Activated T-cell treated with anti-CD3 and anti-CD28 coated beads, Interleukin-2, amount 50 U/mL, for 72 hours (primary cell): ENCODE measurements around the gene SEC23IP. TPM values are rescaled to one million over a fixed set of nuclear protein-coding genes. Genes with fewer than 3 reads are reported as not detected.

Source experiments
- ATAC-seq, 2 donors: fragments of 150-1000 bp; cut with Tn5 transposase; replicated peaks in 1 of 2; 2 replicates each; pipeline ENCODE4 v1.10.0; 2021; ENCODE audit warnings: moderate library complexity in 2 of 2, mild to moderate bottlenecking in 1 of 2
- DNase-seq, 2 donors: peaks; one replicate each; pipeline ENCODE4 v3.0.0; 2021 to 2022; ENCODE audit warnings: mixed read lengths in 1 of 2
- H3K27ac Mint-ChIP-seq: one replicate; pipeline ENCODE4 v1.8.0; 2022; ENCODE audit warnings: mild to moderate bottlenecking, moderate library complexity, mixed read lengths
- H3K27me3 Mint-ChIP-seq: one replicate; pipeline ENCODE4 v1.8.0; 2022; ENCODE audit warnings: low read depth, mixed read lengths
- H3K36me3 Mint-ChIP-seq, 2 donors: one replicate each; pipeline ENCODE4 v1.8.0; 2022; ENCODE audit warnings: mixed read lengths in 2 of 2, mild to moderate bottlenecking in 1 of 2; ENCODE audit not compliant: insufficient read depth in 2 of 2
- H3K4me1 Mint-ChIP-seq: one replicate; pipeline ENCODE4 v1.8.0; 2022; ENCODE audit warnings: low read depth, mixed read lengths
- H3K4me3 Mint-ChIP-seq, 2 donors: one replicate each; pipeline ENCODE4 v1.8.0; 2022; ENCODE audit warnings: mild to moderate bottlenecking in 2 of 2, mixed read lengths in 2 of 2, moderate library complexity in 2 of 2
- H3K9me3 Mint-ChIP-seq, 2 donors: one replicate each; pipeline ENCODE4 v1.8.0; 2022; ENCODE audit warnings: mixed read lengths in 2 of 2
- total RNA-seq, 2 donors: library from RNA; stranded (reverse); gene quantifications; one replicate each; pipeline ENCODE4 v1.2.3, GENCODE V29; 2022

SEC23IP gene
- 10 to 100 TPM; 47.8 to 57.9 TPM for total RNA-seq

- peaks cover 52% of the 10 kb centered on the region for H3K4me1 Mint-ChIP-seq
- no peaks in the 10 kb centered on the region for H3K27me3 Mint-ChIP-seq
Observed at GRCh38 chr10:119892188-119893065, at the start of gene SEC23IP. Gene SEC23IP, plus strand, starts transcription at chr10:119892730. Its CDS starts 53 bp downstream, at chr10:119892783.

GRCh38 chr10:119845656-119846055 lies 46.9 kb upstream of the SEC23IP start:
- no peaks in the 10 kb centered on the region for H3K9me3 Mint-ChIP-seq
- H3K27me3 Mint-ChIP-seq: no peaks in the 10 kb centered on the region
- peaks cover 7 to 42% of the 10 kb centered on the region in 2 donors for H3K36me3 Mint-ChIP-seq
- peaks cover 10% of the 10 kb centered on the region for H3K4me1 Mint-ChIP-seq
- H3K27ac Mint-ChIP-seq: peak overlapping the region; percentile 65
- ATAC-seq (no peak), DNase-seq (no peak)
- H3K4me3 Mint-ChIP-seq: no peak overlapping the region

More at GRCh38 chr10:119892188-119893065, at the start of gene SEC23IP:
- Mint-ChIP-seq H3K36me3 (peaks cover 2 to 10% of the 10 kb centered on the region in 2 donors), H3K4me3 (peak within 1 kb of the TSS; percentile 95 to 100), H3K9me3 (no peaks in the 10 kb centered on the region), H3K27ac (peak within 1 kb of the TSS; percentile 98)
- ATAC-seq (peak; percentile 99 to 100), DNase-seq (peak; percentile 95 to 96)

- no peak overlapping the region for H3K4me3 Mint-ChIP-seq
- ATAC-seq (no peak), DNase-seq (no peak)
- no peaks in the 10 kb centered on the region for H3K9me3 Mint-ChIP-seq
- H3K27ac Mint-ChIP-seq: peak overlapping the region; percentile 33
- H3K36me3 Mint-ChIP-seq: peaks cover 4 to 40% of the 10 kb centered on the region in 2 donors
- H3K27me3 Mint-ChIP-seq: no peaks in the 10 kb centered on the region
- no peaks in the 10 kb centered on the region for H3K4me1 Mint-ChIP-seq
Observed at GRCh38 chr10:119849031-119849789, 43.3 kb upstream of the SEC23IP start.

GRCh38 chr10:119849944-119850343 lies 42.6 kb upstream of the SEC23IP start:
- DNase-seq (no peak), ATAC-seq (no peak)
- Mint-ChIP-seq H3K4me1 (no peaks in the 10 kb centered on the region), H3K36me3 (peaks cover 4 to 36% of the 10 kb centered on the region in 2 donors), H3K27ac (no peak overlapping the region), H3K4me3 (no peak overlapping the region), H3K9me3 (no peaks in the 10 kb centered on the region), H3K27me3 (no peaks in the 10 kb centered on the region)

- Mint-ChIP-seq H3K27ac (no peak overlapping the region), H3K4me3 (no peak overlapping the region), H3K36me3 (peaks cover 2 to 30% of the 10 kb centered on the region in 2 donors), H3K4me1 (no peaks in the 10 kb centered on the region), H3K27me3 (no peaks in the 10 kb centered on the region), H3K9me3 (no peaks in the 10 kb centered on the region)
- DNase-seq (no peak), ATAC-seq (no peak)
Observed at GRCh38 chr10:119852277-119852676, 40.3 kb upstream of the SEC23IP start.

- no peak for ATAC-seq
- Mint-ChIP-seq H3K9me3 (no peaks in the 10 kb centered on the region), H3K4me3 (no peak overlapping the region), H3K36me3 (peaks cover 2 to 33% of the 10 kb centered on the region in 2 donors), H3K27ac (no peak overlapping the region), H3K4me1 (no peaks in the 10 kb centered on the region), H3K27me3 (no peaks in the 10 kb centered on the region)
- no peak for DNase-seq
Observed at GRCh38 chr10:119852822-119853221, 39.7 kb upstream of the SEC23IP start.

- Mint-ChIP-seq H3K27ac (no peak overlapping the region), H3K36me3 (peaks cover 2 to 32% of the 10 kb centered on the region in 2 donors), H3K27me3 (no peaks in the 10 kb centered on the region)
Observed at GRCh38 chr10:119853574-119853973, 39.0 kb upstream of the SEC23IP start.

GRCh38 chr10:119858063-119858462 lies 34.5 kb upstream of the SEC23IP start:
- ATAC-seq (no peak), DNase-seq (no peak)
- H3K27ac Mint-ChIP-seq: peak overlapping the region; percentile 42
- no peaks in the 10 kb centered on the region for H3K9me3 Mint-ChIP-seq
- H3K27me3 Mint-ChIP-seq: no peaks in the 10 kb centered on the region
- peaks cover 2 to 24% of the 10 kb centered on the region in 2 donors for H3K36me3 Mint-ChIP-seq
- no peak overlapping the region for H3K4me3 Mint-ChIP-seq
- H3K4me1 Mint-ChIP-seq: peaks cover 40% of the 10 kb centered on the region

More at GRCh38 chr10:119853574-119853973, 39.0 kb upstream of the SEC23IP start:
- ATAC-seq: no peak
- H3K9me3 Mint-ChIP-seq: no peaks in the 10 kb centered on the region
- H3K4me1 Mint-ChIP-seq: no peaks in the 10 kb centered on the region
- no peak overlapping the region for H3K4me3 Mint-ChIP-seq
- DNase-seq: no peak

GRCh38 chr10:119859420-119860258 lies 32.9 kb upstream of the SEC23IP start:
- ATAC-seq (no peak), DNase-seq (no peak)
- Mint-ChIP-seq H3K9me3 (peaks cover 3 to 6% of the 10 kb centered on the region in 2 donors), H3K27me3 (no peaks in the 10 kb centered on the region), H3K36me3 (peaks cover 7 to 31% of the 10 kb centered on the region in 2 donors), H3K27ac (peak overlapping the region; percentile 87), H3K4me3 (no peak overlapping the region), H3K4me1 (peaks cover 56% of the 10 kb centered on the region)

- peaks cover 11 to 32% of the 10 kb centered on the region in 2 donors for H3K36me3 Mint-ChIP-seq
- H3K27me3 Mint-ChIP-seq: no peaks in the 10 kb centered on the region
- ATAC-seq (peak in 1 of 2 donors; percentile 28), DNase-seq (no peak)
- H3K27ac Mint-ChIP-seq: peak overlapping the region; percentile 83
- peaks cover 4 to 6% of the 10 kb centered on the region in 2 donors for H3K9me3 Mint-ChIP-seq
- H3K4me1 Mint-ChIP-seq: peaks cover 70% of the 10 kb centered on the region
- H3K4me3 Mint-ChIP-seq: peak overlapping the region in 1 of 2 donors; percentile 29
Observed at GRCh38 chr10:119860866-119861607, 31.5 kb upstream of the SEC23IP start.

GRCh38 chr10:119862524-119862923 lies 30.0 kb upstream of the SEC23IP start:
- H3K4me1 Mint-ChIP-seq: peaks cover 76% of the 10 kb centered on the region

More at GRCh38 chr10:119862524-119862923, 30.0 kb upstream of the SEC23IP start:
- ATAC-seq (peak; percentile 65 to 82), DNase-seq (no peak)
- H3K4me3 Mint-ChIP-seq: peak overlapping the region in 1 of 2 donors; percentile 41
- peaks cover 11 to 32% of the 10 kb centered on the region in 2 donors for H3K36me3 Mint-ChIP-seq
- H3K9me3 Mint-ChIP-seq: peaks cover 4 to 6% of the 10 kb centered on the region in 2 donors
- no peaks in the 10 kb centered on the region for H3K27me3 Mint-ChIP-seq
- peak overlapping the region; percentile 92 for H3K27ac Mint-ChIP-seq
